GM12801 (cell line): ENCODE data around the gene LCN10.

Source experiments
- CTCF ChIP-seq: IDR thresholded peaks from one replicate; pipeline ENCODE4 v1.5.1; 2011; ENCODE audit warnings: control low read depth; ENCODE audit not compliant: insufficient read length; ENCODE audit errors: extremely low read depth

LCN10 gene

GRCh38 chr9:136757328-136757727, 14.6 kb upstream of the LCN10 start:
- no peak for TF ChIP-seq CTCF

GRCh38 chr9:136756836-136757235, 14.1 kb upstream of the LCN10 start:
- TF ChIP-seq CTCF: no peak

DNA sequence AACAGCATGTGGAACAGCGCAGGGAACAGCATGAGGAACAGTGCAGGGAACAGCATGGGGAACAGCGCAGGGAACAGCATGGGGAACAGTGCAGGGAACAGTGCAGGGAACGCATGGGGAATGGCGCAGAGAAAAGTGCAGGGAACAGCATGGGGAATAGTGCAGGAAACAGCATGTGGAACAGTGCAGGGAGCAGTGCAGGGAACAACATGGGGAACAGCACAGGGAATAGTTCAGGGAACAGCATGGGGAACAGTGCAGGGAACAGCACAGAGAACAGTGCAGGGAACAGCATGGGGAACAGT, 13.3 kb upstream of the LCN10 start:
- no peak for TF ChIP-seq CTCF

- no peak for TF ChIP-seq CTCF
Observed at GRCh38 chr9:136754626-136755301, 12.0 kb upstream of the LCN10 start.

- no peak for TF ChIP-seq CTCF
Observed at GRCh38 chr9:136754059-136754572, 11.4 kb upstream of the LCN10 start.

GRCh38 chr9:136753371-136754058, 10.8 kb upstream of the LCN10 start:
- TF ChIP-seq CTCF: no peak

DNA sequence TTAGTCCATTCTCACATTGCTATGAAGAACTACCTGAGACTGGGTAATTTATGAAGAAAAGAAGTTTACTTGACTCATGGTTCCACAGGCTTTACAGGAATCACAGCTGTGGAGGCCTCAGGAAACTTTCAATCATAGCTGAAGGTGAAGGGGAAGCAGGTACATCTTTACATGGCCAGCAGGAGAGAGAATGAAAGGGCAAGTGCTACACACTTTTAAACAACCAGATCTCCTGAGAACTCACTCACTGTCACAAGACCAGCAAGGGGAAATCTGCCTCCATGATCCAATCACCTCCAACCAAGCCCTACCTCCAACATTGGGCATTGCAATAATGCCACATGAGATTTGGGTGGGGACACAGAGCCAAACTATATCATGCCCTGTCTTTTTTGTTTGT, 9.1 kb upstream of the LCN10 start:
- no peak for TF ChIP-seq CTCF
